Retinal pigment epithelial cell (primary cell): ENCODE measurements around the gene SPRED3.

Experiments
- DNase-seq: peaks from one replicate; pipeline ENCODE4 v3.0.0-alpha.2; 2010; ENCODE audit warnings: low read depth
- H3K4me3 ChIP-seq: 2 replicates; pipeline ENCODE4 v1.5.1; 2011; ENCODE audit warnings: mild to moderate bottlenecking, low read length, control low read depth, moderate library complexity
- CTCF ChIP-seq: conservative IDR thresholded peaks from 2 replicates; pipeline ENCODE4 v1.5.1; 2011; ENCODE audit warnings: low read depth, low read length, control low read depth, inconsistent platforms

SPRED3 gene

GRCh38 chr19:38394488-38394887 is 6.0 kb downstream of the SPRED3 start:
- DNase-seq: no peak
- H3K4me3 ChIP-seq: no peak overlapping the region
- no peak for TF ChIP-seq CTCF

- H3K4me3 ChIP-seq: no peak overlapping the region
- no peak for DNase-seq
- no peak for TF ChIP-seq CTCF
Measured at GRCh38 chr19:38395381-38396114, 7.1 kb downstream of the SPRED3 start.

- no peak for TF ChIP-seq CTCF
- no peak overlapping the region for H3K4me3 ChIP-seq
- no peak for DNase-seq
Measured at GRCh38 chr19:38399081-38399480, 10.6 kb downstream of the SPRED3 start.

GRCh38 chr19:38399537-38399936 is 11.0 kb downstream of the SPRED3 start:
- TF ChIP-seq CTCF: no peak
- H3K4me3 ChIP-seq: no peak overlapping the region
- no peak for DNase-seq

GRCh38 chr19:38400361-38400760 is 11.9 kb downstream of the SPRED3 start:
- H3K4me3 ChIP-seq: no peak overlapping the region
- TF ChIP-seq CTCF: no peak
- DNase-seq: no peak

- TF ChIP-seq CTCF: no peak
- DNase-seq: peak; percentile 26
- H3K4me3 ChIP-seq: no peak overlapping the region
Measured at GRCh38 chr19:38401148-38401547, 12.7 kb downstream of the SPRED3 start.

- TF ChIP-seq CTCF: no peak
- peak overlapping the region; percentile 40 for H3K4me3 ChIP-seq
- DNase-seq: no peak
Measured at GRCh38 chr19:38402623-38402966, 14.1 kb downstream of the SPRED3 start.
